Iris pigment epithelial cell (primary cell): ENCODE data around the gene TBC1D10A.

Experiments used
- DNase-seq: peaks from one replicate; pipeline ENCODE4 v3.0.0-alpha.2; 2011; ENCODE audit warnings: low read depth

TBC1D10A gene, protein sequence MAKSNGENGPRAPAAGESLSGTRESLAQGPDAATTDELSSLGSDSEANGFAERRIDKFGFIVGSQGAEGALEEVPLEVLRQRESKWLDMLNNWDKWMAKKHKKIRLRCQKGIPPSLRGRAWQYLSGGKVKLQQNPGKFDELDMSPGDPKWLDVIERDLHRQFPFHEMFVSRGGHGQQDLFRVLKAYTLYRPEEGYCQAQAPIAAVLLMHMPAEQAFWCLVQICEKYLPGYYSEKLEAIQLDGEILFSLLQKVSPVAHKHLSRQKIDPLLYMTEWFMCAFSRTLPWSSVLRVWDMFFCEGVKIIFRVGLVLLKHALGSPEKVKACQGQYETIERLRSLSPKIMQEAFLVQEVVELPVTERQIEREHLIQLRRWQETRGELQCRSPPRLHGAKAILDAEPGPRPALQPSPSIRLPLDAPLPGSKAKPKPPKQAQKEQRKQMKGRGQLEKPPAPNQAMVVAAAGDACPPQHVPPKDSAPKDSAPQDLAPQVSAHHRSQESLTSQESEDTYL

GRCh38 chr22:30326706-30327362 lies at the start of gene TBC1D10A:
TSS of gene TBC1D10A (minus strand) at chr22:30326941. CDS start at chr22:30326881, 60 bp downstream.
- DNase-seq: peak; percentile 90

DNA sequence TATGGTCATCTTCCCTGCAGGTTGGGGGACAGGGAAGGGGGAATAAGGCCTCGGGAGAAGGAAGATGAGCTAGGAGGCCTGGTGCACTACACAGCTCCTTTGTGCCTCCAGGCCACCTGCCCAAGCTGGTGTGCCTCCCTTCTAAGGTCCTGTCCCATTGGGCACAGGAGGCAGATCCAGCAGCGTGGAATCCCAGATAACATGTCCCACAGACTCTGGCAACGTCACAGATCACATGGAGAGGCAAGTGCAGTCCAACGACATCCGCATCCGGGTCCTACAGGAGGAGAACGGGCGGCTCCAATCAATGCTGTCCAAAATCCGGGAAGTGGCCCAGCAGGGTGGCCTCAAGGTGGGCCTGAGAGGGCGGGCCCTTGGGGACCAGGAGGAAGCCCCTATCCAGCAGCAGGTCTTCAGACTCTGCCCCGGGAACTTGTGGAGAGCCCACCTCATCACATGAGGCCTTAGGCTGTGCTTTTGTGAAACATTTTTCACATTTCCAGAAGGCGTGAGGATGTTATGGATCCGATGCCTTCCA lies 48.6 kb upstream of the TBC1D10A start:
- DNase-seq: no peak

- DNase-seq: no peak
Measured at GRCh38 chr22:30373331-30374325, 46.9 kb upstream of the TBC1D10A start.

- no peak for DNase-seq
Measured at GRCh38 chr22:30372915-30373314, 46.2 kb upstream of the TBC1D10A start.

- no peak for DNase-seq
Measured at GRCh38 chr22:30371981-30372380, 45.2 kb upstream of the TBC1D10A start.

- no peak for DNase-seq
Measured at GRCh38 chr22:30371321-30371720, 44.6 kb upstream of the TBC1D10A start.

DNA sequence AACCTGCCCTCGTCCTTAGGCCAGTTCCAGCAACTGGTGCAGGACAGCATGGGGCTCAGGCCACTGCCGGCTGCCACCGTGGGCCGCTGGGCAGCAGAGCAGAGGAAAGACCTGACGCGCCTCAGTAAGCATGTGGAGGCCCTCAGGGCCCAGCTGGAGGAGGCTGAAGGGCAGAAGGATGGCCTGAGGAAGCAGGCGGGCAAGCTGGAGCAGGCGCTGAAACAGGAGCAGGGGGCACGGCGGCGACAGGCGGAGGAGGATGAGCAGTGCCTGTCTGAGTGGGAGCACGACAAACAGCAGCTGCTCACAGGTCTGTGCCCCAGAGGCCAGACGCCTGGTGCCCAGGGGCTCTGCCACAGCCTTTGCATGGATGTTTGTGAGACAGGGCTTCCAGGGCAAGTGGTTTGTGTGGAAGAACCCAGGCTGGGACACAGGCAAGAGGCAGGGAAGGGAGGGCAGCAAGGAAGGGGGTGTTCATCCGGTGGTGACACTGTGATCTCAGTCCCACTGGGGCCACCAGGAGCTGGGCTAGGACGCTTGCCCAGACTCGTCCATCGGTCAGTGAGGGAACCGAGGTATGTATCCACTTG lies 44.0 kb upstream of the TBC1D10A start:
- no peak for DNase-seq

DNA sequence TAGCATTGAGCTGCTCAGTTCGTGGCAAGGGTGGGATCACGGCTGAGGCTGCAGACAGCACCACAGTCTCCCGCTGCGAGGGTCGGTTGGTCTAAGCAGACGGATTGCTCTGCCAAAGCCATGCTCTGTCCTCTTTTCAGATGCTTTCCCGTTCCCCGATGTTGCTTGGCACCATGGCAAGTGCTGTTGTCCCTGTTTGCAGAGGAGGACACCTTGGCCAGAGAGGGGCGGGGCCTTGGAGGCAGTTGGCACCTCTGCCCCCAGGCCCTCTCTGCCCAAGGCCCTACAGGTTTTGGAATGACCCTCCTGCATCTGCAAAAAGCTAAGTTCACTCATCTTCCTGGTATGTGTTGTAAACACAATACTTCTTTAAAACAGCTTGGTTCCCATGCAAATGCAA lies 41.7 kb upstream of the TBC1D10A start:
- no peak for DNase-seq

- DNase-seq: no peak
Measured at GRCh38 chr22:30365891-30366290, 39.1 kb upstream of the TBC1D10A start.

DNA sequence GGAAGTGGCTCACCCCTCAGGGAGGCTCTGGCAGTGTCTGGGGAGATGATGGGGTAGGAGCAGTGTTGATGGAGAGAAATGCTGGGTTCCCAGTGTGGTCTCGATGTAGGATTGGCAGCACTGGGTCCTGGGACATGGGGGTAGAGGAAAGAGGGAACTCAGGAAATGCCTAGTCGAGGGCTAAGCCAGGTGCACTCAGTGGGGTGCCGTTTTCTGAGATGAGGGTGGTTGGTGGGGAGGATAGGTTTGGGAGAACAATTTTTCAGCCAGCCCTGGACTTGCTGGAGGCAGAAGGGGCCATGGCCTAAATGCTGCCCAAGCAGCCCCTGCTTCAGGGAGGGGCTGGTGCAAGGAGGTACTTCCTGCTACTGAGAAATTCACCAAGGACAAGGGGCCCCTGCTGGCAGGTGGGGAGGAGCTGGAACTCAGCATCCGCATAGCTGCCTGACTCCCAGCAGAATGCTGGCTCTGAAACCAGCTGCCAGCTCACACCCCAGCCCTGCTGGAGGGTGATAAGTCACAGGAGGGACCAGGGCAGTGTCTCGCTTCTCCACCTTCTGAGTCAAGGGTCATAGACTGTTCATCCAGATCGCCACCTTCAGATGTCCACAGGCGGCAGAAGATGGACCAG lies 36.0 kb upstream of the TBC1D10A start:
- no peak for DNase-seq

DNA sequence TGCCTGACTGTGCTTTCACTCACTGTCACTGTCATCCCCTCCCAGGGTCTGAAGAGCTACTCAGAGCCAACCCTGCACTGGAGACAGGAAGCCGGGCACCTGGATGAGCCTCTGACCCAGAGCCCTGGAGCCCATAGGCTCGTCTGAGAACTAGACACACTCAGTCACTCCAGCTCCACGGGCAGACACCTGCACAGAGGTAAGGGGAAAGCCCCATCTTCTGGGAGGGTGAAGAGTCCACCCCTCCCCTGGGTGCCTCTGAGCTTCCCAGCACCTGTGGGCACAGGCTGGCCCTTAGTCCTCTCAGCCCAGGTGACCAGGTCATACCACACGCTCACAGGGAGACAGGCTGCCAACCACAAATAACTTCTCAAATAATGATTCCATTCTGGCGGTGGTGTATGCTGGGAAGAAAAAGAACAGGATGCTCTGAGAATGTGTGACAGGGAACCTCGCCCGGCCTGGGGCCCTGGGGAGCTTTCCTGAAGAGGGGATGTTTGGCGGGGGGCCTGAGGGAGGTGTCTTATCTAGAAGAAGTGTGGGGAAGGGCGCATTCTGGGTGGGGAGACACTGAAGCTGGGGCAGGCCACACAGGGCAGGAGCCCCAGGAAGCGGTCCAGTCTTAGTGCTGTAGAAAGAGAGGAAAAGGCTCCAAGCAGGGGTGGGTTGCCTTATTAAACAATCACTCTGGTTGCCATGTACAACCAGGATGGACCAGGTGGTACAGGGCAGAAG lies 35.3 kb upstream of the TBC1D10A start:
- no peak for DNase-seq

- DNase-seq: no peak
Measured at GRCh38 chr22:30358541-30358940, 31.8 kb upstream of the TBC1D10A start.

GRCh38 chr22:30357650-30358215 lies 31.0 kb upstream of the TBC1D10A start:
- no peak for DNase-seq

GRCh38 chr22:30357236-30357570 lies 30.5 kb upstream of the TBC1D10A start:
- no peak for DNase-seq

DNA sequence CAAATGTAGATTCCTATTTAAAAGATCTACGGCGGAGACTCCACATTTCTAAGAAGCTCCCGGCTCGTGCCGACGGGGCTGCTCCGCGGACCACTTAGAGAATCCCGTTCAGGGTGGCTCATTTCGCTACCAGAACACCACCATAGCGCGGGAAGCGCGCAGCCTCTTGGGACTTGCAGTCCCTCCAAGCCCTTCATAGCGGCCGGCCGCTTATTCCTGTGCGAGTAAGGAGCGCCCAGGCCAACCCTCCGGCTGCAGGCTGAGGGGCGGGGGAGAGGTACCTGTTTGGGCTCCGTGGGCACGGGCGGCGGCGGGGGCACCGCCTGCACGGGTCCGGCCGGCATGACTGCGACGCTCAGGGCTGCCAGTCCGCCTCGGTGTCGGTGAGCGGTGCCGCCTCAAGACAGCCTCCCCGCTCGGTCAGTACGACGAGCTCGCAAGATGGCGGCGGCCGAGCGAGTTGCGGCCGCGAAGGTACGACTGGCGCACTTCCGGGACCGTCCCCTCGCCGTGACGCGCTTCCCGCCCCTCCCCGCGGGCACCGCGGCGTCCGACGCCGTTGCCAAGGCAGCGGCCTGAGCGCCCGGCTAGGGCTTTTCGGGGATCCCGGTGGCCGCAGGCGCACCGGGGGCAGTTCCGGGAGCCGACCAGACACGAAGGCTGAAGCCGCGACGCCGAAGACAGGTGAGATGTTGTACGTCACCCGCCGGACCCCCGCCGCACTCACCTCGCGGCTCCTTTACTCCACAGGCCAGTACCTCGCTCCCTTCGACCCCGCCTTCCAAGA lies 29.9 kb upstream of the TBC1D10A start, which contains the start of the genes CCDC157 and SF3A1:
TSS of gene CCDC157 (plus strand) at position 559 of the 787 bp plus-strand sequence. CDS start 8,994 bp downstream, outside the sequence.
TSS of gene SF3A1 (minus strand) at position 446 of the 787 bp plus-strand sequence. CDS start at position 344, 102 bp downstream.
- peak; percentile 97 for DNase-seq

DNA sequence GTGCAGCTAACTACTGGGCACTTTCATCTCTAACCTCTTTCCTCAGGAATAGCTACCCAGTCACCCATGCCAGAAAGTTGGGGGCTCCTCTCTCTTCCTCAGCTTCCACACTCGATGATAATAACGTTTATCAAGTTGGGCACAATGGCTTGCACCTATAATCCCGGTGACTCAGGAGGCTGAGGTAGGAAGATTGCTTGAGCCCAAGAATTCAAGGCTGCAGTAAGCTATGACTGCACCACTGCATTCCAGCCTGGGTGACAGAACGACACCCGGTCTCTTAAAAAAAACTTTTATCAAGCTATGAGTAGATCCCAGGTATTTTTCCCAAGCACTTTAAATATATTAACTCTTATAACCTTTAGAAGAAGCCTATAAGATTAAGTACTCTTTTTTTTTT lies 27.9 kb upstream of the TBC1D10A start:
- no peak for DNase-seq

GRCh38 chr22:30351226-30351625 lies 24.5 kb upstream of the TBC1D10A start:
- no peak for DNase-seq

DNA sequence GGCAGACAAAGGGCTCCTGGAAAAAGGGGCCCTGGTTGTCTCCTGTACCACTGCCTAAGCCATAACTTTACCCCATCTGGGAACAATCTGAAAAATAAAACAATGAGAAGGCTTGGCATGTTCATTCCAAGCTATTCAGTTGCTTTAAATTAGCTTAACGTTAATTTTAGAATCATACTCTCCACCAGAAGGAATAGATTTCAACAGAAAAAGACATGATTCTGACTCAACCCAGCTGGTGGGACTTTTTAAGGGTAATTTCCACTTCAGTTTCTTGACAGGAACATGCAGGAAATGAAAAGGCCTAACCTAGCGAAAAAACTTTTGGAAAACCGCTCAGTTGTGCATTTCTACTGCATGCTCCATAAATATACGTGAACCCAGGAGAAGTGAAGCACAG lies 22.1 kb upstream of the TBC1D10A start:
- no peak for DNase-seq

- no peak for DNase-seq
Measured at GRCh38 chr22:30348404-30348803, 21.7 kb upstream of the TBC1D10A start.
